Effector CD4-positive, alpha-beta T cell (primary cell): ENCODE results near the gene BCDIN3D.

Source experiments
- DNase-seq: peaks from one replicate; pipeline ENCODE4 v3.0.0-alpha.2; 2020

Gene BCDIN3D

GRCh38 chr12:49795654-49796105, 47.2 kb downstream of the BCDIN3D start:
- no peak for DNase-seq

GRCh38 chr12:49794811-49795653, 47.9 kb downstream of the BCDIN3D start:
- no peak for DNase-seq

DNA sequence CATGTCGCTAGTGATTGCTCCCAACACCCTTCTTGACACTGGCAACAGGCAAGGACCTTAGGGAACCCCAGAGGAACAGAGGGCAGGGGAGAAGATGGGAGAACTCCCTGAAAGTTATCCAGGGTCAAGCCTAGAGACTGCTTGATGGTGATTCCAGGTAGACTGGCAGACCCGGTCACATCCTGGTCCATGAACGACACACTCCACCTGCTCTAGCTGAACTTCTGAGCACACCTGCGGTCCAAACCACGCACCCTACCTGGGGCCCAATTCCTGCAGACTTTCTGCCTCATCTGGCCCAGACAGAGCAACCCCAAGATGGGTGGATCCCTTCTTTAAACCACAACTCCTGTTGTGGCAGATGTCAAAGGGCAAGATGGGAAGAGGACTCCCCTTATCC, 48.9 kb downstream of the BCDIN3D start:
- no peak for DNase-seq

DNA sequence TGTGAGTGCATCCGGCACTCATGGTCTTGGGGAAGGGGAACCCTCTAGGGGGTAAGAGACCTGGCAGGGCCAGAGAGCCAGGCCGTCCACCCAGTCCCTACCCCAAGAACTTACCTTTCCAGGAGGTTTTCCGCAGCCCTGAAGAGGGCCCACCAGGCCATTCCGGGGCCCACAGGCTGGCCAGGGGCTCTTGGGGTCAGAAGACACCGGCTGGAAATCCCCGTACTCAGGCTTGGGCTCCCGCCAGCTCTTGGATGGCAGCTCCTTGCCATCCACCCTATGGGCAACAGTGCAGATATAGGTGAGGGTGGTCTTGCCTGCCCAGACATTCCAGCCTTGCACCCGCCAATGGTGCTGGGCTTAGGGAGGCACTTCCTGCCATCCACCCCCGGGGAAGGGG, 49.3 kb downstream of the BCDIN3D start:
- no peak for DNase-seq

DNA sequence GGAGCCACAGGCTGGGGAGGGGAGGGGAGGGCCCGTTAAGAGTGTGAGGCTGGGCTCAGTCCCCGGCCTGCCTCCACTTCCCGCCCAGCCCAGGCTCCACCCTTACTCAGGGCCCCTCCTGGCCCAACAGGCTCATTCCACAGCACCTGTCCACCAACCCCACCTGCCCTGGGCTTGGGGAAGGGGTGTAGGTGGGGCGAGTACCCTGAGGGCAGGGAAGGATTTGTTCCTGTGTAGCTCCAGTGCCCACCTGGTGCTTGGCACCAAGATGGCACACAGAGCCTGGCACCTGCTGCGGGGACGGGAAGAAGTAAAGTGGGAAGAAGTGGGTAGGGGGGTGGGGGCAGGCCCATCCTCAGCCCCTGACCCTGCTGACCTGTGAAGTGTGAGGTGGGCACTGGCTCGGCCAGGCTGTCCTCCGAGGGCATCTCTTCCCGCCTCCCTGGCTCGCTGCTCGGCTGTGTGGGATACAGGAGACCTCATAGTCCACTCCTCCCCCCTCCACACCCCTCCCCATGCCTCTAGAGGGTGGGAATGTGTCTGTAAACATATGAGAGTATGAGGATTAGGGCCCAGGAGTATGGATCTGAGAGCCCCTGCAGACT, 49.8 kb downstream of the BCDIN3D start:
- DNase-seq = no peak

DNA sequence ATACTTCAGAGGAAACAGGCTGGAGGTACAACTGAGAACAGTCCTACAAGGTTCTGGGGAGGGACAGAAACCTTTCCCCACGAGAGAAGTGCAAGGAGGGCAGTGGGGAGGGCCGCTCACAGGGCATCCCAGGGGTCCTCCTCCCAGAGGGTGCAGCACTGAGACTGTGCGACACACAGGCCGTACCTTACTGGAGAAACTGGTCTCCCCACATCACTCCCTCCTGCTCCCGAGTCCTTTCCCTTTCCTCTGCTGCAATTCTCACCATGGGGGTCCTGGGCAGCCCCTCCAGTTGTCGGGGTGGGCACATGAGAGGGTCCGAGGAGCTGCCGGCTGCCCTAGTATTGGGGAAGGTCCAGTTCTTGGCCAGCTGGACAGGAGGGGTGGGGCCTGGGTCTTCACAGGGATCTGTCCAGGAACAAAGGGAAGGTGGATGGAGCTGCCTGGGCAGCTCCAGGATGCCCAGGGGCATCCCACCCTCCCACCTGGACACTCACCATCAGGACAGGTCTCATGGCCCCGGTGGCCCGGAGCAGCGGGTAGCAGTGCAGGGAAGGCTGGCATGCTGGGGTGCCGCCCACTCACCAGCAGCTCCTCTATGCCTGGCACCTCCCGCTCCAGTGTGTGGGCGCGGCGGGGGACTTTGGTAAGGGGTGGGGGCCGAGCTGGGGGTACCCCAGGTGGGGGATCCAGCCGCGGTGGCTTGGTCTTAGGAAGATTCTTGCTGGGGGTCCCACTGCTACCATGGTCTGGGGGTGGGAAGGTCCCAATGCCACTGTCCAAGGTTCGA, 50.5 kb downstream of the BCDIN3D start:
- no peak for DNase-seq

DNA sequence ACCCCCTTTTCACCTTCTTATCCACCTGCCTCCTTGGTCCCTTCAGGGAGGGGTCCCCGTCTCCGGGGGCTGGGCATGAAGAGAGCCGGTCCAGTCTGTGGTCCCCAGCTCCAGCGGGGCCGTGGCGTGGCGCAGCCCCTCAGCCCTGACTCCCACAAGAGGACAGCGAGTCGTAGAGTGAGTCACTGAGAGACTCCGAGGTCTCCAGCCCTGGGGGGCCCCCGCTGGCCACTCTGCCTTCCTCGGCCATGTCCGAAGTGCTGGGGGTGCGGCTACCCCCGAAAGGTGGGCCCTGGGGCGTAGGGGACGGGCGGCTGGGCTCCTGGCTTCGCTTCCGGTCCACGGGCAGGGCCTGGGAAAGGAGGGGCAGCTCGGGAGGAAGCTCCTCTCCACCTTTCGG, 51.2 kb downstream of the BCDIN3D start:
- DNase-seq = no peak

GRCh38 chr12:49790741-49791555, 52.0 kb downstream of the BCDIN3D start:
- no peak for DNase-seq

GRCh38 chr12:49789992-49790391, 52.9 kb downstream of the BCDIN3D start:
- DNase-seq = no peak

- no peak for DNase-seq
Observed at GRCh38 chr12:49787672-49788071, 55.2 kb downstream of the BCDIN3D start.
